NT2/D1 (cell line): ENCODE results near the gene GRK4.

ENCODE experiments used
- SUZ12 ChIP-seq: IDR thresholded peaks from 2 replicates; pipeline ENCODE4 v1.6.1; 2011; ENCODE audit not compliant: insufficient read length, insufficient read depth; ENCODE audit errors: extremely low read depth
- YY1 ChIP-seq: IDR thresholded peaks from 2 replicates; pipeline ENCODE4 v1.6.1; 2011; ENCODE audit not compliant: insufficient read length, insufficient read depth
- ZNF274 ChIP-seq: IDR thresholded peaks from 2 replicates; pipeline ENCODE4 v1.6.1; 2011; ENCODE audit warnings: mild to moderate bottlenecking, low read depth, low read length

- TF ChIP-seq YY1 (no peak), SUZ12 (no peak), ZNF274 (no peak)
These were observed 68.1 kb downstream of the GRK4 start for GRCh38 chr4:3031357-3032082.
